Epithelial cell of proximal tubule (primary cell): ENCODE results near the gene E2F4. TPM values are rescaled to one million over a fixed set of nuclear protein-coding genes. Genes with fewer than 3 reads are reported as not detected.

Source experiments
- DNase-seq: peaks from one replicate; pipeline ENCODE4 v3.0.0-alpha.2; 2011; ENCODE audit warnings: low read depth
- H3K4me3 ChIP-seq: 2 replicates; pipeline ENCODE4 v1.5.1; 2011; ENCODE audit warnings: low read depth, mild to moderate bottlenecking, low read length
- total RNA-seq: library from RNA; depleted of rRNA; stranded (reverse); fragments of >200 nt; gene quantifications from 2 replicates; pipeline ENCODE4 v1.2.3, GENCODE V29; 2015
- TF ChIP-seq, protein P1 (sequence below): conservative IDR thresholded peaks from 2 replicates; pipeline ENCODE4 v1.5.1; 2012; ENCODE audit warnings: low read depth, mild to moderate bottlenecking, low read length

E2F4 gene
- total RNA-seq, 1 donor from 2014 or later: 78.9 TPM

DNA sequence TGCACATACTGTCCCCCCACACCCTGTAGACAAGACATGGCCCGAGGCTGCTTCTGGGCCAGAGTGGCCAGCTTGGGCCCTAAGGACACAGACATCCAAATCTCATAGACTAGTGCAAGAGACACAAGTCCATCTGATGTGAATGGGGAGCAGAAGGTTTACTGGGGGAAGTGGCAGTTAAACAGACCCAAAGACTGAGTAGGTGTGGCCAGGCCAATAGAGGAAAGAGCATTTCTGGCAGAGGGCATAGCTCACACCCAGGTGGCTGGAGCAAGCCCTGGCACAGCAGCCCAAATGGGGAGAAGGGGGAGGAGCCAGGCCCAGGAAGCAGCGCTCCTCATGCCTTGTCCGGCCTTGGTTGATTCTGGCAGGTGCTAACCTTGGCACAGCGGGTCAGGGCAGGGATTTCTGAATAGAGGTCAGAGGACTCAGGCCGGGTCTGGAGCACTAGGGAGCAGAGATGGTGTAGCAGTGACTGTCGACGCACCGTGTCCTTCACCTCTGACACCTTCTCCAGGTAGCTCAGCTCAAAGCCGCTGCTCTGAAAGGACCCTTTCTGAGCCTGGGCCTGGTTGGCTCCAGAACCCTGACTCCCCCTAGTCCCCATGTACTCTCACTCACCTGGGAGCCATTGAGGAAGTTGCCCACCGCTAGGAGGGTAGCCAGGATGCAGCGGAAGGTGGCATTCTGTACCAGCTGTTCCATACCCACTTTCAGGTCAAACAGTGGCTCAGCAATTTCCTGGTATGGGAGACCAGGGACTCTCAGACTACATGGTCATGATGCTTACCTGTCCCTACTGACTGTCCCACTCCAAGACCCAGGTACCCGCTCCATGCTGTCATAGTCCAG is 39.1 kb downstream of the E2F4 start:
- DNase-seq: no peak
- no peak overlapping the region for H3K4me3 ChIP-seq
- TF ChIP-seq, protein P1, sequence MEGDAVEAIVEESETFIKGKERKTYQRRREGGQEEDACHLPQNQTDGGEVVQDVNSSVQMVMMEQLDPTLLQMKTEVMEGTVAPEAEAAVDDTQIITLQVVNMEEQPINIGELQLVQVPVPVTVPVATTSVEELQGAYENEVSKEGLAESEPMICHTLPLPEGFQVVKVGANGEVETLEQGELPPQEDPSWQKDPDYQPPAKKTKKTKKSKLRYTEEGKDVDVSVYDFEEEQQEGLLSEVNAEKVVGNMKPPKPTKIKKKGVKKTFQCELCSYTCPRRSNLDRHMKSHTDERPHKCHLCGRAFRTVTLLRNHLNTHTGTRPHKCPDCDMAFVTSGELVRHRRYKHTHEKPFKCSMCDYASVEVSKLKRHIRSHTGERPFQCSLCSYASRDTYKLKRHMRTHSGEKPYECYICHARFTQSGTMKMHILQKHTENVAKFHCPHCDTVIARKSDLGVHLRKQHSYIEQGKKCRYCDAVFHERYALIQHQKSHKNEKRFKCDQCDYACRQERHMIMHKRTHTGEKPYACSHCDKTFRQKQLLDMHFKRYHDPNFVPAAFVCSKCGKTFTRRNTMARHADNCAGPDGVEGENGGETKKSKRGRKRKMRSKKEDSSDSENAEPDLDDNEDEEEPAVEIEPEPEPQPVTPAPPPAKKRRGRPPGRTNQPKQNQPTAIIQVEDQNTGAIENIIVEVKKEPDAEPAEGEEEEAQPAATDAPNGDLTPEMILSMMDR: no peak

DNA sequence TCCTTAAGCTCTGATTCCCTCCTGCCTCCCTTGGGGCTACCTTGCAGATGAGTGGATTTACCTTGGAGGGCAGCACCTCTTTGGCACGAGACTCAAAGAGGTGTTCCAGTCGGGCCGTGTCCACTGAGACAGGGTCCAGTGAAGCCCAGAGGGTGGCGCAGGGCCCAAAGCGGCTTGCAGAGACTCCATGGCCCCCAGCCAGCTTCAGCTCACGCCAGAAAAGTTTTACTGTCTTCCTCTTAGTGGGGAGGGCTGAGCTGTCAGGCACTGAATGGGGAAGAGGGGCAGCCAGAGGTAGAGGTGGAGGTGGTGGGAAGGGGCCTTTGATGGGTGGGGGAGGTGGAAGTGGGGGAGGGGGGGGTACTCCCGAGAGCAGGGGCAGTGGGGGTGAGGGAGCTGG is 41.6 kb downstream of the E2F4 start:
- DNase-seq: no peak
- TF ChIP-seq, protein P1: no peak
- no peak overlapping the region for H3K4me3 ChIP-seq

DNA sequence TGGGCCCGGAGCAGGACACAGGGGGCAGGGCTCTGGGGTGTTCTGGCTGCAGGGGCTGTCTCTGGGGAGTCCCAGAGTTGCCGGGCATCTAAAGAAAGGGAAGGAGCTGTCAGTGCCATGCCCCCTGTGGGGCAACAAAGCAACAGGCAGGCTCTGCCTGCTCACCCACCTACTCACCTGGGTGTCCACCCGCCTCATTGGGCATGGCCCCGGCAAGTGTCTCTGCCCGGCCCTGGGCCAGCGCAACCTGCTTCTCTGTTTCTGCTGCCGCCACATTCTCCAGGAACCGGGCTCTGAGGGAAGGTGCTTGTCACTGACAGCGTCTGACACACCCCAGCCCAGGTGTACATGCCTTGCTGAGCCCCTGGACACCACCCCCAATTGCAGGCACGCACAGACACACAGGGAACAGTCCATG is 42.2 kb downstream of the E2F4 start:
- TF ChIP-seq, protein P1: no peak
- H3K4me3 ChIP-seq: no peak overlapping the region
- no peak for DNase-seq

DNA sequence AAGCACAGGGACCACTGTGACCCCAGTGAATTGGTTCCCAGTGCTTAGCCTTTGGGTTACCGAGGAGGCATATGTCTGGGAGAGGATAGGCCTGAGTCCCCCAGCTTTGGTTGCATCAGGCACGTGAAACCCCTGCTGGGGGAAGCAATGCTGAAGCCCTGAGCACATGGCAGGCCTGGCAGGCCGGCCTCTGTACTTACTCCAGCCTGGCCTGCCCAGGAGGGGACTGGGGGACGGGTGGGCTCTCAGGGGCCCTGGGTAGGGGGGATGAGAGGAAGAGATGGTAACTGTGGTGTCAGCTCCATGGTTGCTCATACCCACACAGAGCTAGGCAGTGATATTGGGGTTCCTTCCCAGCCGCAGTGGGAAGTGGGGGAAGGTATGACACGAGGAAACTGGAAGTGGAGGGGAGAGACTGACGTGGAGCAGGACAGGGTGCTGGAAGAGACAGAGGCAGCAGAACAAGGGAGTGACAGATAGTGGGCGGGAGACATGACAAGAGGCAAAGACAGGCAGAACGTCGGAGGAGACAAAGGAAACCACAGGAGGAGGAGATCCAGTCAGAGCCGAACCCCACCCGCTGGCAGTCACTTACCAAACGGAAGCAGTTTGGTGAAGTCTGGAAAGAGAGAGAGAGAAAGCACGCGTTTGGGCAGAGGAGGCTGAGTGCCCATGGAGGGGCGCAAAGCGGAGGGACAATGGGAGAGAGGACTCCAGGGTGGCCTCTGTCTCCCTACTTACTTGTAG is 44.0 kb downstream of the E2F4 start:
- TF ChIP-seq, protein P1: no peak
- no peak for DNase-seq
- H3K4me3 ChIP-seq: no peak overlapping the region

DNA sequence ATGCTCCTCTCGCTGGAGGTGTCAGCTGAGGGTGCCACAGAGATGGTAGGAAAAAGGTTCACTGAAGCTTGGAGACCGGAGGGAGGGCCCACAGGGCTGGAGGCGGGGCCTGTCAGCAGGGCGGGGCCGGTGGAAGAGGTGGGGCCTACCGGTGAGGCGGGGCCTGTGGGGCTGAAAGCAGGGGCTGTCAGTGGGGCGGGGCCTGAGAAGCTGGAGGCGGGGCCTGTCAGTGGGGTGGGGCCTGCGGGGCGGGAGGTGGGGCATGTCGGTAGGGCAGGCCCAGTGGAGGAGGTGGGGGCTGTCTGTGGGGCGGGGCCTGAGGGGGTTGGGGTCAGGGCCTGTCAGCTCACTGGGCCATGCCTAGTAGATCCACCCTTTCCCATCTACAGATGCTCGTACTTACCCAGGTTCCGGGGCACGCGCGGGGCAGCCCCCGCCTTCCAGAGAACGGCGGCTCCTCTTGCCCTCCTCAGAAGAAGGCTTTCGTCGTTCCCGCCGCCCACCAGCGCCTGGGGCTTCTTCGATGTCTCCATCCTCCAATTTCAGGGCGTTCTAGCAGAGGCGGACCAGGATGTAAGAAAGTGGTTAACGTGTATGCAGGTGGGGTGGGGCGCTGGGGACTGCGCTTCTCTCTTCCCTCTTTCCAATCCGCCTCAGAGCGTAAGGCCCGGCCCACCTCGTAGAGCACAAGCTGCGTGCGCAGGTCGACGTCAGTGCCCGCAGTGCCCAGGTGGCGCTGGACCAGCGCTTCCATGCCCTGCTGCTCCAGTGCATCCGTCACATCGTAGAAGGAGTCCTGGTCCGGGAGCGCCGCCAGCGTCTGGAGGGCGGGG is 44.8 kb downstream of the E2F4 start:
- TF ChIP-seq, protein P1: no peak
- no peak for DNase-seq
- H3K4me3 ChIP-seq: no peak overlapping the region

DNA sequence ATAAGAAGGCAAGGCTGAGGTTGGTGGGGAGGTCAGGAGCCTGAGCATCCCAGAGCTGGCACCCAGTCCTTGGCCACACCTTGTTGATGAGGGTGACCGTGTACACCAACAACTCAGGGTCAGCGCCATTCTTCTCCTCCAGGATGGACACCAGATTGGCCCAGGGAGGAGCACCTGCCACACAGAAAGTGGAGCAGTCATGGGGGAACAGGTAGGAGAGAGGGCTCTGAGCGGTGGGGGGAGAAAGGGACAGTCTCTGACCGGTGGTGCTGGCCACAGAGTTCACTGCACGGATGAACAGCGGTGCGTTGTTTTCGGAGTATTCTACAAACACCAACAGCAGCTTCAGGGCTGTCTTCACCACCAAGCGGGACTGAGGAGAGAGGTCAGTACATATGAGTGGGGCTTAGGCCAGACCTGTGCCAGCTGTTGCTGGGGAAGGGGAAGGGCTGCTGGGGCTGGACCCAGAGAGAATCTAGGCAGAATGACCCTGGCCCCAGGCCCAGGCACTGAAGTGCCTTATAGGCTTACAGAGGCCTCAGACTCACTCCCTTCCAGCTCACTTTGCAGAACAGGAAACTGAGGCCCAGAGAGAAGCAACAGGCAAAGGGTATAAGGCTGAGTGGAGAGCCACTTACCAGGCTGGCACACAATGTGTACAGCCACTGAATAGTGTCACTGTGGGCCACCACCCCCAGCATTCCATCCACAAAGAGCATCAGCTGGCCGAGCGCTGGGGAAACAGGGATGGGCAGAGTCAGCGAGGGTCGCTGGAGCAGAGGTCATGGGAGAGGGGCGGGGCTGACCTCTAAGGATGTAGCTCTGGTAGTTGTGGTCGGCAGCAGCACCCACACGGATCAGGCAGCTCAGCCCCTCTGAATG is 45.7 kb downstream of the E2F4 start:
- H3K4me3 ChIP-seq: no peak overlapping the region
- TF ChIP-seq, protein P1: no peak
- no peak for DNase-seq
